Measurements from ENCODE around the gene EHD3.

Gene EHD3

GRCh38 chr2:31302940-31303563 is 69.1 kb downstream of the EHD3 start:
- Histone ChIP-seq H3K9me2 (replicated peaks; ENCODE audit: insufficient read depth, low read length) (no peaks in the 10 kb centered on the region), H3K27ac (ENCODE audit: low read depth, low read length) (no peak overlapping the region), H3K79me2 (ENCODE audit: insufficient read depth, low read length) (no peaks in the 10 kb centered on the region)

GRCh38 chr2:31304816-31305215 is 70.9 kb downstream of the EHD3 start:
- H2AFZ ChIP-seq (ENCODE audit: low read depth, low read length, severe bottlenecking) = no peak overlapping the region
- H3F3A ChIP-seq (ENCODE audit: insufficient read depth) = no peaks in the 10 kb centered on the region
- H3K36me3 ChIP-seq (ENCODE audit: low read length) = no peaks in the 10 kb centered on the region
- H3K79me2 ChIP-seq (ENCODE audit: insufficient read depth, low read length) = no peaks in the 10 kb centered on the region
- no peak overlapping the region for H3K27ac ChIP-seq (ENCODE audit: low read depth, low read length)
- H3K9me3 ChIP-seq (ENCODE audit: insufficient read depth, low read length) = no peaks in the 10 kb centered on the region
- no peaks in the 10 kb centered on the region for H3K27me3 ChIP-seq (ENCODE audit: low read length)
- no peak overlapping the region for H3K4me2 ChIP-seq (ENCODE audit: low read depth, low read length, poor library complexity, severe bottlenecking)
- TF ChIP-seq CTCF (IDR thresholded peaks at IDR 0.05; ENCODE audit: insufficient read depth, low read length, poor library complexity, severe bottlenecking) (no peak), EZH2phosphoT487 (conservative IDR thresholded peaks at IDR 0.05; ENCODE audit: low read length) (no peak)
- no peak overlapping the region for H3K4me3 ChIP-seq (ENCODE audit: insufficient read depth, low read length, poor library complexity, severe bottlenecking)
- no peaks in the 10 kb centered on the region for H3K9me2 ChIP-seq (replicated peaks; ENCODE audit: insufficient read depth, low read length)
- H4K20me1 ChIP-seq (ENCODE audit: low read depth, low read length) = no peaks in the 10 kb centered on the region
- H3K9ac ChIP-seq (ENCODE audit: low read length) = no peak overlapping the region

More at GRCh38 chr2:31302940-31303563, 69.1 kb downstream of the EHD3 start:
- H3K4me2 ChIP-seq (ENCODE audit: low read depth, low read length, poor library complexity, severe bottlenecking) = no peak overlapping the region
- H4K20me1 ChIP-seq (ENCODE audit: low read depth, low read length) = no peaks in the 10 kb centered on the region
- H3K27me3 ChIP-seq (ENCODE audit: low read length) = no peaks in the 10 kb centered on the region
- H3K9ac ChIP-seq (ENCODE audit: low read length) = no peak overlapping the region
- no peaks in the 10 kb centered on the region for H3K9me3 ChIP-seq (ENCODE audit: insufficient read depth, low read length)
- no peaks in the 10 kb centered on the region for H3K36me3 ChIP-seq (ENCODE audit: low read length)
- H3F3A ChIP-seq (ENCODE audit: insufficient read depth) = no peaks in the 10 kb centered on the region
- H3K4me3 ChIP-seq (ENCODE audit: insufficient read depth, low read length, poor library complexity, severe bottlenecking) = no peak overlapping the region
- TF ChIP-seq EZH2phosphoT487 (conservative IDR thresholded peaks at IDR 0.05; ENCODE audit: low read length) (no peak), CTCF (IDR thresholded peaks at IDR 0.05; ENCODE audit: insufficient read depth, low read length, poor library complexity, severe bottlenecking) (no peak)
- no peak overlapping the region for H2AFZ ChIP-seq (ENCODE audit: low read depth, low read length, severe bottlenecking)

- Histone ChIP-seq H2AFZ (ENCODE audit: low read depth, low read length, severe bottlenecking) (no peak overlapping the region), H3K4me3 (ENCODE audit: insufficient read depth, low read length, poor library complexity, severe bottlenecking) (no peak overlapping the region), H3K79me2 (ENCODE audit: insufficient read depth, low read length) (no peaks in the 10 kb centered on the region), H3K9ac (ENCODE audit: low read length) (no peak overlapping the region), H3K36me3 (ENCODE audit: low read length) (no peaks in the 10 kb centered on the region), H4K20me1 (ENCODE audit: low read depth, low read length) (no peaks in the 10 kb centered on the region), H3K4me2 (ENCODE audit: low read depth, low read length, poor library complexity, severe bottlenecking) (no peak overlapping the region), H3K9me2 (replicated peaks; ENCODE audit: insufficient read depth, low read length) (no peaks in the 10 kb centered on the region), H3F3A (ENCODE audit: insufficient read depth) (no peaks in the 10 kb centered on the region), H3K27me3 (ENCODE audit: low read length) (no peaks in the 10 kb centered on the region), H3K27ac (ENCODE audit: low read depth, low read length) (no peak overlapping the region), H3K9me3 (ENCODE audit: insufficient read depth, low read length) (no peaks in the 10 kb centered on the region)
- TF ChIP-seq CTCF (IDR thresholded peaks at IDR 0.05; ENCODE audit: insufficient read depth, low read length, poor library complexity, severe bottlenecking) (no peak), EZH2phosphoT487 (conservative IDR thresholded peaks at IDR 0.05; ENCODE audit: low read length) (no peak)
Observed at GRCh38 chr2:31312898-31313297, 78.9 kb downstream of the EHD3 start.

Measured in SU-DHL-6 (cell line).